K562 (cell line): Measurements from ENCODE around the gene G6PD. TPM values are rescaled to one million over a fixed set of nuclear protein-coding genes. Genes with fewer than 3 reads are reported as not detected.

ENCODE experiments used
- CHD4 ChIP-seq: fragments of 200-600 bp; sonication (generic); IDR thresholded peaks from 3 replicates; pipeline ENCODE4 v1.6.1; 2012; ENCODE audit warnings: low read depth, mild to moderate bottlenecking, mixed read lengths, low read length, inconsistent platforms; ENCODE audit not compliant: insufficient read depth, insufficient replicate concordance, poor library complexity, severe bottlenecking
- CREM ChIP-seq: IDR thresholded peaks from 2 replicates; pipeline ENCODE4 v1.6.1; 2014; ENCODE audit warnings: antibody characterized with exemption, low read depth
- CTBP1 ChIP-seq: fragments of 450-650 bp; IDR thresholded peaks from 2 replicates; pipeline ENCODE4 v1.6.1; 2016; ENCODE audit warnings: borderline replicate concordance
- ETV5 ChIP-seq: sonication (generic); formaldehyde crosslinking; IDR thresholded peaks from 2 replicates; pipeline ENCODE4 v1.4.0; 2020; ENCODE audit warnings: low read depth, mild to moderate bottlenecking, missing genetic modification reagents
- FOXK2 ChIP-seq, 2 experiments: fragments of 450-650 bp; IDR thresholded peaks in 1 of 2; conservative IDR thresholded peaks in 1 of 2; 2 replicates each; pipeline ENCODE4 v1.6.1; 2016; ENCODE audit warnings: low read depth in 2 of 2, mild to moderate bottlenecking in 1 of 2
- FUS ChIP-seq: fragments of 200-400 bp; formaldehyde crosslinking; optimal IDR thresholded peaks from 2 replicates; pipeline ENCODE3; 2017; ENCODE audit warnings: low read depth, low read length
- IRF2 ChIP-seq: sonication (generic); formaldehyde crosslinking; IDR thresholded peaks from 2 replicates; pipeline ENCODE4 v1.8.1; 2022; ENCODE audit warnings: mild to moderate bottlenecking, missing genetic modification reagents
- MAZ ChIP-seq, 2 experiments: fragments of 450-650 bp in 1 of 2; sonication (generic) in 1 of 2; formaldehyde crosslinking; IDR thresholded peaks in 1 of 2; conservative IDR thresholded peaks in 1 of 2; 2 replicates each; pipeline versions ENCODE4 v1.4.0 to v1.5.0; 2020; ENCODE audit warnings: mild to moderate bottlenecking in 1 of 2, missing genetic modification reagents in 1 of 2
- MYC ChIP-seq, 2 experiments: fragments of 250-450 bp in 1 of 2; sonication (Bioruptor Pico) in 1 of 2; IDR thresholded peaks; 2 replicates each; pipeline versions ENCODE4 v1.5.1 to v1.6.1; 2012 to 2021; ENCODE audit warnings: low read depth in 2 of 2, borderline replicate concordance in 1 of 2, improper control_type of control experiment in 1 of 2, low read length in 1 of 2, mild to moderate bottlenecking in 1 of 2, moderate library complexity in 1 of 2
- MYNN ChIP-seq, 2 experiments: sonication (generic); formaldehyde crosslinking in 1 of 2; IDR thresholded peaks; 2 replicates each; pipeline versions ENCODE4 v1.5.0 to v1.6.1; 2016 to 2020; ENCODE audit warnings: antibody characterized with exemption in 1 of 2, missing genetic modification reagents in 1 of 2
- NELFE ChIP-seq: IDR thresholded peaks from 2 replicates; pipeline ENCODE4 v1.6.1; 2011; ENCODE audit warnings: mild to moderate bottlenecking; ENCODE audit not compliant: insufficient read depth, insufficient read length
- POLR2AphosphoS2 ChIP-seq: IDR thresholded peaks from 2 replicates; pipeline ENCODE4 v1.6.1; 2012; ENCODE audit warnings: low read length, improper control_type of control experiment
- POLR2G ChIP-seq: fragments of 200-400 bp; formaldehyde crosslinking; IDR thresholded peaks from 2 replicates; pipeline ENCODE4 v1.6.1; 2017; ENCODE audit warnings: low read depth, mild to moderate bottlenecking, antibody characterized with exemption, low read length, moderate library complexity
- YY1 ChIP-seq, 3 experiments: IDR thresholded peaks; 2 replicates each; pipeline ENCODE4 v1.6.1; 2011; ENCODE audit warnings: low read length in 2 of 3, mild to moderate bottlenecking in 2 of 3, moderate library complexity in 2 of 3, borderline replicate concordance in 1 of 3, control low read depth in 1 of 3, low read depth in 1 of 3; ENCODE audit not compliant: insufficient read depth in 3 of 3, insufficient replicate concordance in 2 of 3, control insufficient read depth in 1 of 3, insufficient read length in 1 of 3; ENCODE audit errors: extremely low read depth in 1 of 3
- ZFX ChIP-seq: sonication (generic); formaldehyde crosslinking; IDR thresholded peaks from 2 replicates; pipeline ENCODE4 v1.8.0; 2022; ENCODE audit warnings: mild to moderate bottlenecking, missing genetic modification reagents, moderate library complexity
- ZNF263 ChIP-seq: sonication (generic); formaldehyde crosslinking; IDR thresholded peaks from 2 replicates; pipeline ENCODE4 v1.8.0; 2022; ENCODE audit warnings: mild to moderate bottlenecking, missing genetic modification reagents, borderline replicate concordance
- polyA plus RNA-seq, 8 experiments: library from polyadenylated mRNA; depleted of rRNA in 4 of 8; stranded (reverse) in 5 of 8; unstranded in 3 of 8; fragments of >200 nt; fragmentation: Nextera tagmentation in 2 of 8; fragmentation: Illumina TruSeq in 1 of 8; extraction: Ambion mirVana in 2 of 8; extraction: Trizol in 1 of 8; gene quantifications; 2 replicates each; pipeline versions ENCODE4 v1.2.1 to v1.2.3, GENCODE V29; 2011 to 2014; ENCODE audit warnings: inconsistent platforms in 1 of 8, missing spikeins in 1 of 8
- total RNA-seq, 7 experiments: library from RNA; depleted of rRNA in 6 of 7; stranded (reverse); fragments of >200 nt in 6 of 7; fragmentation: Illumina TruSeq in 2 of 7; extraction: Trizol in 2 of 7; gene quantifications; 2 replicates each; pipeline versions ENCODE4 v1.2.1 to v1.2.3, GENCODE V29; 2011 to 2021; ENCODE audit warnings: low replicate concordance in 1 of 7
- TF ChIP-seq, protein P1 (sequence below): fragments of 450-650 bp; formaldehyde crosslinking; IDR thresholded peaks from 2 replicates; pipeline ENCODE4 v1.4.0; 2020; ENCODE audit warnings: mild to moderate bottlenecking, moderate library complexity
- TF ChIP-seq, protein P2 (sequence below): fragments of 150-350 bp; conservative IDR thresholded peaks from 2 replicates; pipeline ENCODE4 v1.6.1; 2014; ENCODE audit warnings: low read length
- TF ChIP-seq, protein P3 (sequence below): IDR thresholded peaks from 2 replicates; pipeline ENCODE4 v1.6.1; 2012; ENCODE audit warnings: low read depth, low read length, improper control_type of control experiment, borderline replicate concordance

G6PD gene
- total and polyA plus RNA-seq, 9 of the 15 experiments (the other 6 are each of a cell fraction or from before 2014, with no cell fraction given) = 2.9 to 222 (median 66.4) TPM

DNA sequence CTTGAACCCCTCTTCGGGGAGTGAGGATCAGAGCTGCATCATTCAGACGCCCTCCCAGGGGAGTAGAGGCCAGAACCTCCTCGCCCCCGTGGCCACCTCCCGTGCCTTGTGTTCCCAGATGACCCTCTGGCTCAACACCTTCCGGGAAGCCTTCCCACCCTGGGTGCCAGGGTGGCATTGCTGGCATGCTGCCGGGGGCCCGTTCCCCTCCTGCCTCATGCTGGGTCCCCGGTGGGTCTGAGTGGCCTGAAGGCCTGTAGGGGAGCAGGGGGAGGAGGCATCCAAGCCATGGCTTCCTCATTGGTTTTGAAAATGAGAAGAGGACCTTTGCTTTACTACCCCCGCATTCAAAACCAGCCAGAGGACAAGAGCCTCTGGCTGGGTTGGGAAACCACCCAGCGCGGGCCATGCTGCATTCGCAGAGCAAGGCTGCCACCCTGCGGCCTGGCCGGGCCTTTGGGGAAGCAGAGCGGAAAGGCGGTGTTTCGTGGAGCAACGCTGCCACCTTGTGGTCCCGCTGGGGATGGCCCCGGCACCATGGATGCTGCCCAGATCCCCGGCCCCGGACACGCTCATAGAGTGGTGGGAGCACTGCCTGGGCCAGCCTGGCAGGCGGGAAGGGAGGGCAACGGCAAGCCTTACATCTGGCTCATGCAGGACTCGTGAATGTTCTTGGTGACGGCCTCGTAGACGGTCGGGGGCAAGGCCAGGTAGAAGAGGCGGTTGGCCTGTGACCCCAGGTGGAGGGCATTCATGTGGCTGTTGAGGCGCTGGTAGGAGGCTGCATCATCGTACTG, 11.9 kb downstream of the G6PD start (continued):
- TF ChIP-seq, protein P1, sequence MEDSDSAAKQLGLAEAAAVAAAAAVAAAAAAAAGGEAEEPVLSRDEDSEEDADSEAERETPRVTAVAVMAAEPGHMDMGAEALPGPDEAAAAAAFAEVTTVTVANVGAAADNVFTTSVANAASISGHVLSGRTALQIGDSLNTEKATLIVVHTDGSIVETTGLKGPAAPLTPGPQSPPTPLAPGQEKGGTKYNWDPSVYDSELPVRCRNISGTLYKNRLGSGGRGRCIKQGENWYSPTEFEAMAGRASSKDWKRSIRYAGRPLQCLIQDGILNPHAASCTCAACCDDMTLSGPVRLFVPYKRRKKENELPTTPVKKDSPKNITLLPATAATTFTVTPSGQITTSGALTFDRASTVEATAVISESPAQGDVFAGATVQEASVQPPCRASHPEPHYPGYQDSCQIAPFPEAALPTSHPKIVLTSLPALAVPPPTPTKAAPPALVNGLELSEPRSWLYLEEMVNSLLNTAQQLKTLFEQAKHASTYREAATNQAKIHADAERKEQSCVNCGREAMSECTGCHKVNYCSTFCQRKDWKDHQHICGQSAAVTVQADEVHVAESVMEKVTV (CRISPR knock-in tag) = peak; percentile 99
- TF ChIP-seq ETV5 (peak; percentile 67), FUS (no peak), NELFE (no peak), FOXK2 (conservative IDR thresholded peaks at IDR 0.05 in 1 of 2, IDR thresholded peaks at IDR 0.05 in 1 of 2; ENCODE audit: low read depth in 2 of 2) (no peak), MYNN (IDR thresholded peaks at IDR 0.05) (peak; percentile 73), MYNN (CRISPR knock-in tag; IDR thresholded peaks at IDR 0.05) (no peak), ZNF263 (CRISPR knock-in tag) (peak; percentile 85), CTBP1 (peak; percentile 71; the same call in 1 of the 2 replicates), MAZ (CRISPR knock-in tag; conservative IDR thresholded peaks at IDR 0.05 in 1 of 2, IDR thresholded peaks at IDR 0.05 in 1 of 2) (peak in 1 of 2 experiments; percentile 83; a peak in 2 of 4 replicates), POLR2G (peak; percentile 32; the same call in 1 of the 2 replicates), YY1 (IDR thresholded peaks at IDR 0.05; ENCODE audit: borderline replicate concordance in 1 of 3, control insufficient read depth in 1 of 3, extremely low read depth in 1 of 3, insufficient read depth in 3 of 3, insufficient read length in 1 of 3, insufficient replicate concordance in 2 of 3, low read depth in 1 of 3, low read length in 2 of 3) (peak in 2 of 3 experiments; percentile 56 to 74), MYC (IDR thresholded peaks at IDR 0.05; ENCODE audit: low read depth, low read length) (peak; percentile 85), MYC (CRISPR knock-in tag; IDR thresholded peaks at IDR 0.05; ENCODE audit: borderline replicate concordance, low read depth) (no peak), IRF2 (CRISPR knock-in tag) (no peak), ZFX (peak; percentile 37), POLR2AphosphoS2 (0 out of 2 replicates have a peak, but pooled peaks have one; percentile 67), CREM (peak; percentile 62), CHD4 (no peak)
- TF ChIP-seq, protein P2, sequence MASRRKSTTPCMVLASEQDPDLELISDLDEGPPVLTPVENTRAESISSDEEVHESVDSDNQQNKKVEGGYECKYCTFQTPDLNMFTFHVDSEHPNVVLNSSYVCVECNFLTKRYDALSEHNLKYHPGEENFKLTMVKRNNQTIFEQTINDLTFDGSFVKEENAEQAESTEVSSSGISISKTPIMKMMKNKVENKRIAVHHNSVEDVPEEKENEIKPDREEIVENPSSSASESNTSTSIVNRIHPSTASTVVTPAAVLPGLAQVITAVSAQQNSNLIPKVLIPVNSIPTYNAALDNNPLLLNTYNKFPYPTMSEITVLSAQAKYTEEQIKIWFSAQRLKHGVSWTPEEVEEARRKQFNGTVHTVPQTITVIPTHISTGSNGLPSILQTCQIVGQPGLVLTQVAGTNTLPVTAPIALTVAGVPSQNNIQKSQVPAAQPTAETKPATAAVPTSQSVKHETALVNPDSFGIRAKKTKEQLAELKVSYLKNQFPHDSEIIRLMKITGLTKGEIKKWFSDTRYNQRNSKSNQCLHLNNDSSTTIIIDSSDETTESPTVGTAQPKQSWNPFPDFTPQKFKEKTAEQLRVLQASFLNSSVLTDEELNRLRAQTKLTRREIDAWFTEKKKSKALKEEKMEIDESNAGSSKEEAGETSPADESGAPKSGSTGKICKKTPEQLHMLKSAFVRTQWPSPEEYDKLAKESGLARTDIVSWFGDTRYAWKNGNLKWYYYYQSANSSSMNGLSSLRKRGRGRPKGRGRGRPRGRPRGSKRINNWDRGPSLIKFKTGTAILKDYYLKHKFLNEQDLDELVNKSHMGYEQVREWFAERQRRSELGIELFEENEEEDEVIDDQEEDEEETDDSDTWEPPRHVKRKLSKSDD = 0 out of 2 replicates have a peak, but pooled peaks have one; percentile 48
- TF ChIP-seq, protein P3, sequence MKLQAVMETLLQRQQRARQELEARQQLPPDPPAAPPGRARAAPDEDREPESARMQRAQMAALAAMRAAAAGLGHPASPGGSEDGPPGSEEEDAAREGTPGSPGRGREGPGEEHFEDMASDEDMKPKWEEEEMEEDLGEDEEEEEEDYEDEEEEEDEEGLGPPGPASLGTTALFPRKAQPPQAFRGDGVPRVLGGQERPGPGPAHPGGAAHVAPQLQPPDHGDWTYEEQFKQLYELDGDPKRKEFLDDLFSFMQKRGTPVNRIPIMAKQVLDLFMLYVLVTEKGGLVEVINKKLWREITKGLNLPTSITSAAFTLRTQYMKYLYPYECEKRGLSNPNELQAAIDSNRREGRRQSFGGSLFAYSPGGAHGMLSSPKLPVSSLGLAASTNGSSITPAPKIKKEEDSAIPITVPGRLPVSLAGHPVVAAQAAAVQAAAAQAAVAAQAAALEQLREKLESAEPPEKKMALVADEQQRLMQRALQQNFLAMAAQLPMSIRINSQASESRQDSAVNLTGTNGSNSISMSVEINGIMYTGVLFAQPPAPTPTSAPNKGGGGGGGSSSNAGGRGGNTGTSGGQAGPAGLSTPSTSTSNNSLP = no peak
